A673 (cell line): ENCODE data around the gene TTC5.

ENCODE experiments used
- EZH2 ChIP-seq: fragments of 200-600 bp; sonication (generic); IDR thresholded peaks from 2 replicates; pipeline ENCODE4 v1.6.1; 2017; ENCODE audit warnings: borderline replicate concordance, low read depth, mild to moderate bottlenecking, mixed read lengths, antibody characterized with exemption, low read length; ENCODE audit not compliant: poor library complexity, severe bottlenecking
- TF ChIP-seq, protein P1 (sequence below): fragments of 300-800, 200-600 bp; sonication (generic); conservative IDR thresholded peaks from 2 replicates; pipeline ENCODE4 v1.5.1; 2017; ENCODE audit warnings: low read depth, mild to moderate bottlenecking, antibody characterized with exemption, low read length, moderate library complexity, mixed read lengths

GRCh38 chr14:20333494-20333841, 27.7 kb upstream of the TTC5 start:
- TF ChIP-seq, protein P1, sequence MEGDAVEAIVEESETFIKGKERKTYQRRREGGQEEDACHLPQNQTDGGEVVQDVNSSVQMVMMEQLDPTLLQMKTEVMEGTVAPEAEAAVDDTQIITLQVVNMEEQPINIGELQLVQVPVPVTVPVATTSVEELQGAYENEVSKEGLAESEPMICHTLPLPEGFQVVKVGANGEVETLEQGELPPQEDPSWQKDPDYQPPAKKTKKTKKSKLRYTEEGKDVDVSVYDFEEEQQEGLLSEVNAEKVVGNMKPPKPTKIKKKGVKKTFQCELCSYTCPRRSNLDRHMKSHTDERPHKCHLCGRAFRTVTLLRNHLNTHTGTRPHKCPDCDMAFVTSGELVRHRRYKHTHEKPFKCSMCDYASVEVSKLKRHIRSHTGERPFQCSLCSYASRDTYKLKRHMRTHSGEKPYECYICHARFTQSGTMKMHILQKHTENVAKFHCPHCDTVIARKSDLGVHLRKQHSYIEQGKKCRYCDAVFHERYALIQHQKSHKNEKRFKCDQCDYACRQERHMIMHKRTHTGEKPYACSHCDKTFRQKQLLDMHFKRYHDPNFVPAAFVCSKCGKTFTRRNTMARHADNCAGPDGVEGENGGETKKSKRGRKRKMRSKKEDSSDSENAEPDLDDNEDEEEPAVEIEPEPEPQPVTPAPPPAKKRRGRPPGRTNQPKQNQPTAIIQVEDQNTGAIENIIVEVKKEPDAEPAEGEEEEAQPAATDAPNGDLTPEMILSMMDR = no peak
- no peak for TF ChIP-seq EZH2
